ENCODE measurements around the gene CHRNA4.

The CHRNA4 gene

GRCh38 chr20:63317061-63317460, 44.1 kb downstream of the CHRNA4 start:
- TF ChIP-seq SIN3A (IDR thresholded peaks at IDR 0.05; ENCODE audit: borderline replicate concordance, insufficient read depth, low read length) (no peak), FOXP2 (optimal IDR thresholded peaks at IDR 0.05; ENCODE audit: borderline replicate concordance, extremely low read depth, extremely low read length, insufficient read depth) (no peak), POLR2AphosphoS5 (IDR thresholded peaks at IDR 0.05; ENCODE audit: low read depth, low read length) (no peak), TAF1 (IDR thresholded peaks at IDR 0.05; ENCODE audit: borderline replicate concordance, insufficient read depth, low read length) (no peak)
- TF ChIP-seq, protein P1, sequence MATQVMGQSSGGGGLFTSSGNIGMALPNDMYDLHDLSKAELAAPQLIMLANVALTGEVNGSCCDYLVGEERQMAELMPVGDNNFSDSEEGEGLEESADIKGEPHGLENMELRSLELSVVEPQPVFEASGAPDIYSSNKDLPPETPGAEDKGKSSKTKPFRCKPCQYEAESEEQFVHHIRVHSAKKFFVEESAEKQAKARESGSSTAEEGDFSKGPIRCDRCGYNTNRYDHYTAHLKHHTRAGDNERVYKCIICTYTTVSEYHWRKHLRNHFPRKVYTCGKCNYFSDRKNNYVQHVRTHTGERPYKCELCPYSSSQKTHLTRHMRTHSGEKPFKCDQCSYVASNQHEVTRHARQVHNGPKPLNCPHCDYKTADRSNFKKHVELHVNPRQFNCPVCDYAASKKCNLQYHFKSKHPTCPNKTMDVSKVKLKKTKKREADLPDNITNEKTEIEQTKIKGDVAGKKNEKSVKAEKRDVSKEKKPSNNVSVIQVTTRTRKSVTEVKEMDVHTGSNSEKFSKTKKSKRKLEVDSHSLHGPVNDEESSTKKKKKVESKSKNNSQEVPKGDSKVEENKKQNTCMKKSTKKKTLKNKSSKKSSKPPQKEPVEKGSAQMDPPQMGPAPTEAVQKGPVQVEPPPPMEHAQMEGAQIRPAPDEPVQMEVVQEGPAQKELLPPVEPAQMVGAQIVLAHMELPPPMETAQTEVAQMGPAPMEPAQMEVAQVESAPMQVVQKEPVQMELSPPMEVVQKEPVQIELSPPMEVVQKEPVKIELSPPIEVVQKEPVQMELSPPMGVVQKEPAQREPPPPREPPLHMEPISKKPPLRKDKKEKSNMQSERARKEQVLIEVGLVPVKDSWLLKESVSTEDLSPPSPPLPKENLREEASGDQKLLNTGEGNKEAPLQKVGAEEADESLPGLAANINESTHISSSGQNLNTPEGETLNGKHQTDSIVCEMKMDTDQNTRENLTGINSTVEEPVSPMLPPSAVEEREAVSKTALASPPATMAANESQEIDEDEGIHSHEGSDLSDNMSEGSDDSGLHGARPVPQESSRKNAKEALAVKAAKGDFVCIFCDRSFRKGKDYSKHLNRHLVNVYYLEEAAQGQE (IDR thresholded peaks at IDR 0.05; ENCODE audit: insufficient read depth in 1 of 2, low read depth in 2 of 2, low read length in 2 of 2): no peak

- TF ChIP-seq, protein P1 (IDR thresholded peaks at IDR 0.05; ENCODE audit: insufficient read depth in 1 of 2, low read depth in 2 of 2, low read length in 2 of 2): no peak
- no peak for TF ChIP-seq TAF1 (IDR thresholded peaks at IDR 0.05; ENCODE audit: borderline replicate concordance, insufficient read depth, low read length)
- no peak for TF ChIP-seq SIN3A (IDR thresholded peaks at IDR 0.05; ENCODE audit: borderline replicate concordance, insufficient read depth, low read length)
Observed at GRCh38 chr20:63316502-63316921, 44.6 kb downstream of the CHRNA4 start.

- TF ChIP-seq POLR2AphosphoS5 (IDR thresholded peaks at IDR 0.05; ENCODE audit: low read depth, low read length) (no peak), TAF1 (IDR thresholded peaks at IDR 0.05; ENCODE audit: borderline replicate concordance, insufficient read depth, low read length) (no peak), SIN3A (IDR thresholded peaks at IDR 0.05; ENCODE audit: borderline replicate concordance, insufficient read depth, low read length) (no peak), FOXP2 (optimal IDR thresholded peaks at IDR 0.05; ENCODE audit: borderline replicate concordance, extremely low read depth, extremely low read length, insufficient read depth) (no peak)
- TF ChIP-seq, protein P1 (IDR thresholded peaks at IDR 0.05; ENCODE audit: insufficient read depth in 1 of 2, low read depth in 2 of 2, low read length in 2 of 2): no peak
Observed at GRCh38 chr20:63315731-63316491, 45.2 kb downstream of the CHRNA4 start.

- no peak for TF ChIP-seq SIN3A (IDR thresholded peaks at IDR 0.05; ENCODE audit: borderline replicate concordance, insufficient read depth, low read length)
- TF ChIP-seq TAF1 (IDR thresholded peaks at IDR 0.05; ENCODE audit: borderline replicate concordance, insufficient read depth, low read length): no peak
- TF ChIP-seq, protein P1 (IDR thresholded peaks at IDR 0.05; ENCODE audit: insufficient read depth in 1 of 2, low read depth in 2 of 2, low read length in 2 of 2): no peak
- TF ChIP-seq POLR2AphosphoS5 (IDR thresholded peaks at IDR 0.05; ENCODE audit: low read depth, low read length): no peak
- TF ChIP-seq FOXP2 (optimal IDR thresholded peaks at IDR 0.05; ENCODE audit: borderline replicate concordance, extremely low read depth, extremely low read length, insufficient read depth): no peak
Observed at GRCh38 chr20:63315240-63315689, 45.9 kb downstream of the CHRNA4 start.

All from PFSK-1 (cell line).